ENCODE data around the gene ZNF107.

ZNF107 gene

GRCh38 chr7:64665980-64666662, at the start of gene ZNF107:
Gene ZNF107 (plus strand): TSS chr7:64666133. CDS start chr7:64666283, 150 bp downstream.
- DNase-seq = peak; percentile 93

GRCh38 chr7:64618785-64619456, 47.0 kb upstream of the ZNF107 start:
- DNase-seq = no peak

- peak; percentile 8 for DNase-seq
These were observed 46.2 kb upstream of the ZNF107 start for GRCh38 chr7:64619705-64620104.

- DNase-seq = no peak
These were observed 44.3 kb upstream of the ZNF107 start for GRCh38 chr7:64621656-64622055.

- DNase-seq = no peak
These were observed 40.5 kb upstream of the ZNF107 start for GRCh38 chr7:64625114-64626082.

GRCh38 chr7:64626083-64626469, 39.9 kb upstream of the ZNF107 start:
- DNase-seq = no peak

GRCh38 chr7:64626557-64626956, 39.4 kb upstream of the ZNF107 start:
- no peak for DNase-seq

- DNase-seq = no peak
These were observed 37.7 kb upstream of the ZNF107 start for GRCh38 chr7:64628192-64628591.

GRCh38 chr7:64628721-64629120, 37.2 kb upstream of the ZNF107 start:
- no peak for DNase-seq

GRCh38 chr7:64630496-64630895, 35.4 kb upstream of the ZNF107 start:
- DNase-seq = no peak

GRCh38 chr7:64632029-64632428, 33.9 kb upstream of the ZNF107 start:
- DNase-seq = no peak

GRCh38 chr7:64633401-64633800, 32.5 kb upstream of the ZNF107 start:
- DNase-seq = no peak

GRCh38 chr7:64634406-64635062, 31.4 kb upstream of the ZNF107 start:
- no peak for DNase-seq

- no peak for DNase-seq
These were observed 29.5 kb upstream of the ZNF107 start for GRCh38 chr7:64636386-64636785.

GRCh38 chr7:64637521-64638445, 28.1 kb upstream of the ZNF107 start:
- DNase-seq = no peak

- DNase-seq = no peak
These were observed 27.1 kb upstream of the ZNF107 start for GRCh38 chr7:64638822-64639221.

- DNase-seq = no peak
These were observed 26.5 kb upstream of the ZNF107 start for GRCh38 chr7:64639267-64640001.

GRCh38 chr7:64640504-64640903, 25.4 kb upstream of the ZNF107 start:
- no peak for DNase-seq

- DNase-seq = no peak
These were observed 23.9 kb upstream of the ZNF107 start for GRCh38 chr7:64642046-64642445.

GRCh38 chr7:64642875-64643274, 23.1 kb upstream of the ZNF107 start:
- no peak for DNase-seq

- DNase-seq = no peak
These were observed 22.4 kb upstream of the ZNF107 start for GRCh38 chr7:64643566-64643965.

All from retina (tissue), 1 donor.